ENCODE measurements around the gene REX1BD.
A peak's percentile ranks its signal among the peaks of the same experiment; 100 is the strongest.

Gene REX1BD

DNA sequence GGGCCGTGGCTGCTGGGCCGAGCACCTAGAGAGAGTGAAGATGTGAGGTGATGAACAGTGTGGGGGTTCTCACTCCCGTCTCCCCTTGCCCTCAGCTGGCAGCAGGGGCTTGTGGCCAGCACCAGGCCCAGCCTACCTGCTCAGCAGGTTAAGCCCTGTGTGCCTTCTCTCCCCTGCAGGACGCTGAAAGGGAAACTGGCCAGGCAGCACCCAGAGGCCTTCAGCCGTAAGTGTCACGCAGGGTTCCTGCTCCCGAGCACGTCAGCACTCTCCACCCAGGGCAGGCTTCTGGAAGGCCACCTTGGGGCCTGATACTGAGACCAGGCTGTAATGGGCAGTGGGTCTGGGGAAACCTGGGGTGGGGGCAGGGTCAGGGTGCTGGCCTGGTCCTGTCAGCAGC, 21.6 kb upstream of the REX1BD start:
- no peak overlapping the region for H3K27ac ChIP-seq
- TF ChIP-seq ZFX (IDR thresholded peaks at IDR 0.05) = no peak
- TF ChIP-seq, protein P1, sequence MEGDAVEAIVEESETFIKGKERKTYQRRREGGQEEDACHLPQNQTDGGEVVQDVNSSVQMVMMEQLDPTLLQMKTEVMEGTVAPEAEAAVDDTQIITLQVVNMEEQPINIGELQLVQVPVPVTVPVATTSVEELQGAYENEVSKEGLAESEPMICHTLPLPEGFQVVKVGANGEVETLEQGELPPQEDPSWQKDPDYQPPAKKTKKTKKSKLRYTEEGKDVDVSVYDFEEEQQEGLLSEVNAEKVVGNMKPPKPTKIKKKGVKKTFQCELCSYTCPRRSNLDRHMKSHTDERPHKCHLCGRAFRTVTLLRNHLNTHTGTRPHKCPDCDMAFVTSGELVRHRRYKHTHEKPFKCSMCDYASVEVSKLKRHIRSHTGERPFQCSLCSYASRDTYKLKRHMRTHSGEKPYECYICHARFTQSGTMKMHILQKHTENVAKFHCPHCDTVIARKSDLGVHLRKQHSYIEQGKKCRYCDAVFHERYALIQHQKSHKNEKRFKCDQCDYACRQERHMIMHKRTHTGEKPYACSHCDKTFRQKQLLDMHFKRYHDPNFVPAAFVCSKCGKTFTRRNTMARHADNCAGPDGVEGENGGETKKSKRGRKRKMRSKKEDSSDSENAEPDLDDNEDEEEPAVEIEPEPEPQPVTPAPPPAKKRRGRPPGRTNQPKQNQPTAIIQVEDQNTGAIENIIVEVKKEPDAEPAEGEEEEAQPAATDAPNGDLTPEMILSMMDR (conservative IDR thresholded peaks at IDR 0.05) = no peak

DNA sequence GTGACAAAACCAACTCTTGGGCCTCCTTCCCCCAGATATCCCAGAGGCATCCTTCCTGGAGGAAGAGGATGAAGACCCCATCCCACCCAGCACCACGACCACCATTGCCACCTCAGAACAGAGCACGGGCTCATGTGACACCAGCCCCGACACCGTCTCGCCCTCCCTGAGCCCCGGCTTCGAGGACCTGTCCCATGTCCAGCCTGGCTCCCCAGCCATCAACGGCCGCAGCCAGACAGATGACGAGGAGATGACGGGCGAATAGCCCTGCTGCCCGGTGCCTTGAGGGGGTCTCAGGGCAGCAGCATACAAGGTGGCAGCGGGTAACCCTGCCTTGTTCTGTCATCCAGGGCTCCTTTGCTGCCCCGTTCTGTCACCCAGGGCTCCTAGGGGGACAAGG, 20.2 kb upstream of the REX1BD start:
- no peak overlapping the region for H3K27ac ChIP-seq
- TF ChIP-seq, protein P1 (conservative IDR thresholded peaks at IDR 0.05) = no peak
- no peak for TF ChIP-seq ZFX (IDR thresholded peaks at IDR 0.05)

DNA sequence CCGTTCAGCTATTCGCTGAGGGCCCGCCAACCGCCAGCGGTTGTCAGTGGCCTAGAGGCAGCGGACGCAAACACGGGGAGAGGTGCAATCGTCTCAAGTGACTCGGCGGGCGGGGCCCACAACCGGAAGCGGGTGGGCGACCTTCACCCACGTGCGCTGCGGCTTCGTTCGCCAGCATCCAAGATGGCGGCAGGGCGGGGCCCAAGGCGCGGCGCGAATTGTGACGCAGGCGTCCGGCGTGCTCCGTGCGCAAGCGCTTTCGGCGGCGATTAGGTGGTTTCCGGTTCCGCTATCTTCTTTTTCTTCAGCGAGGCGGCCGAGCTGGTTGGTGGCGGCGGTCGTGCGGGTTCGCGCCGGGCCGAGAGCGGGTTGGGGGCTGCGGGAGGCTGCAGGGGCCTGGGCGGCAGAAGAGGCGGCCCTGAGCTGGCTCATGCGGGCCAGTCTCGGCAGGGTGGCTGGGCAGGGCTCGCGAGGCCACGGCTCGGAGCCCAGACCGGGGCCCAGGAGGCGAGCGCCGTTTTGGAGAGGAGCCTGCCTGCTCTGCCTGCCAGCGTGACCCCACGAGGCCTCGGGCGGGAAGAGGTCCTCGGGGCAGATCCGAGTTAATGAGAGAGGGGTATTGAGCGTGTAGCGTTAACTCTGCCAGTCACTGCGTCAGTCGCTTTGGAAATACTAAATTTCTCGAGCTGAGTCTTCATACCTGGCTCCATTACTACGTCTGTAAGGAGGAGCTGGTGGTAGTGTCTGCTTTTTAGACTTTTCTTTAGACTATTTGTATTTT, 16.8 kb upstream of the REX1BD start, which contains the start of gene UBA52:
Gene UBA52, plus strand, starts transcription at position 294 of the 781 bp plus-strand sequence. CDS start 1,444 bp downstream, outside the sequence.
- H3K27ac ChIP-seq = peak within 1 kb of the TSS; percentile 94
- TF ChIP-seq ZFX (IDR thresholded peaks at IDR 0.05) = peak; percentile 83; the same call in 1 of the 2 replicates
- TF ChIP-seq, protein P1 (conservative IDR thresholded peaks at IDR 0.05) = no peak

DNA sequence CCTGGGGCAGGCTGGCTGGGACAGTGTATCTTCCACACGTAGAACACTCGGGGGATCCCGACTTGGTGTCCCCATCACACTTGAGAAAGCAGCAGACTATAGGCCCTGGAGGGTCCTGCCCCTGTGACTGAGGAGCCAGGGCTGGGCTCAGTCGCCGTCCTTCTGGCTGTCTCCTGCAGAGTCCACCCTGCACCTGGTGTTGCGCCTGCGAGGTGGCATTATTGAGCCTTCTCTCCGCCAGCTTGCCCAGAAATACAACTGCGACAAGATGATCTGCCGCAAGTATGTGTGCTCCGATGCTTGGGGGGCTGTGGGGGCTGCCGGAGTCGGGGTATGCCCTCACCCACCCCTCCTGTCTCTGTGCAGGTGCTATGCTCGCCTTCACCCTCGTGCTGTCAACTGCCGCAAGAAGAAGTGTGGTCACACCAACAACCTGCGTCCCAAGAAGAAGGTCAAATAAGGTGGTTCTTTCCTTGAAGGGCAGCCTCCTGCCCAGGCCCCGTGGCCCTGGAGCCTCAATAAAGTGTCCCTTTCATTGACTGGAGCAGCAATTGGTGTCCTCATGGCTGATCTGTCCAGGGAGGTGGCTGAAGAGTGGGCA, 13.8 kb upstream of the REX1BD start:
- no peak for TF ChIP-seq ZFX (IDR thresholded peaks at IDR 0.05)
- TF ChIP-seq, protein P1 (conservative IDR thresholded peaks at IDR 0.05) = no peak

DNA sequence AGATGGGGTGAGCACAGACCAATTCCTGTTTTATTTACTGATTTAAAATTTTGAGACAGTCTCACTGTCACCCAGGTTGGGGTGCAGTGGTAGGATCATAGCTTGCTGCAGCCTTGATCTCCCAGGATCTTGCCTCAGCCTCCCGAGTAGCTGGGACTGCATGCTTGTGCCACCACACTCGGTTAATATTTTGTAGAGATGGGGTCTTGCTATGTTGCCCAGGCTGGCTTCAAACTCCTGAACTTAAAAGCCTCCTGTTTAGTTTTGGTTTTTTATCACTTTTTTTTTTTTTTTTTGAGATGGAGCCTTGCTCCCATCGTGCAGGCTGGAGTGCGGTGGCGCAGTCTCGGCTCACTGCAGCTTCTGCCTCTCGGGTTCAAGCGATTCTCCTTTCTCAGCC, 12.2 kb upstream of the REX1BD start:
- H3K27ac ChIP-seq = no peak overlapping the region
- TF ChIP-seq ZFX (IDR thresholded peaks at IDR 0.05) = no peak
- TF ChIP-seq, protein P1 (conservative IDR thresholded peaks at IDR 0.05) = no peak

More for the DNA sequence above, 13.8 kb upstream of the REX1BD start:
- no peak overlapping the region for H3K27ac ChIP-seq

DNA sequence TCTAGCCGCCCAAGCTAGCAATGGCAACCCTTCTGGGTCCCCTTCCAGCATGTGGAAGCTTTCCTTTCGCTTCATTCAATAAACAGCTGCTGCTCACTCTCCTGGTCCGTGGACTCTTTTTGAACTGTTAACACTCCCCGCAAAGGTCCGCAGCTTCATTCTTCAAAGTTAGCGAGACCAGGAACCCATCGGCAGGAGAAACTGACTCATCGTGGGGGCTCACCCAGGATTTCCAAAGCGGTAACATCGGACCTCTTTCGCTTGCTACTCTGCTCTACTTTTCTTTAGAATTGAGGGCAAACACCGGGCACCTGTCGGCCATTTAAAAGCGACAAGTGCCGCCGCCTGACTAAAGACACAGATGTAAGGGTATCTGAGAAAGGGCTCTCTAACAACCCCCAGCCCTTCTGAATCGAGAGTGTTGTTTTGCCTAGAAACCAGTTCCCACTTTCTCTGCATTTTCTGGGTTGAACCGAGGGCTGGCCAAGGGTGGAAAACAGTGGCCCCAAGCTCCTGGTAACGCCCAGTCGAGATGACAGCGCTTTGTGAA, 11.2 kb upstream of the REX1BD start:
- no peak overlapping the region for H3K27ac ChIP-seq
- TF ChIP-seq, protein P1 (conservative IDR thresholded peaks at IDR 0.05) = no peak
- no peak for TF ChIP-seq ZFX (IDR thresholded peaks at IDR 0.05)

DNA sequence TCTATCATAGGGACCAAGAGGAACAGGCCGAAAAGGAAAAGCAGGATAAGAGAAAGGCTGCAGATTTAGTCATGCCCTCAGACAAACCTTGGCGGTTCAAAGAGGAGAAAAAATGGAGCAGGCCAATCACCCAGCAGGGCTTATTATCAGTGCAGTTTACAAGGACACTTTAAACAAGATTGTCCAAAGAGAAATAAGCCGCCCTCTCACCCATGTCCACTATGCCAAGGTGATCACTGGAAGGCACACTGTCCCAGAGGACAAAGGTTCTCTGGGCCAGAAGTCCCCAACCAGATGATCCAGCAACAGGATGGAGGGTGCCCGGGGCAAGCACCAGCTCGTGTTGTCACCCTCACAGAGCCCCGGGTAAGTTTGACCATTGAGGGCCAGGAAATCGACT, 8.3 kb upstream of the REX1BD start:
- no peak for TF ChIP-seq ZFX (IDR thresholded peaks at IDR 0.05)
- TF ChIP-seq, protein P1 (conservative IDR thresholded peaks at IDR 0.05) = no peak
- no peak overlapping the region for H3K27ac ChIP-seq
